ENCODE measurements around the gene PLOD1.
"Not testable (repeated sequence)": the region's sequence is repeated elsewhere in the genome, so short reads cannot be mapped to it uniquely, and the experiment has no call there.

DNA sequence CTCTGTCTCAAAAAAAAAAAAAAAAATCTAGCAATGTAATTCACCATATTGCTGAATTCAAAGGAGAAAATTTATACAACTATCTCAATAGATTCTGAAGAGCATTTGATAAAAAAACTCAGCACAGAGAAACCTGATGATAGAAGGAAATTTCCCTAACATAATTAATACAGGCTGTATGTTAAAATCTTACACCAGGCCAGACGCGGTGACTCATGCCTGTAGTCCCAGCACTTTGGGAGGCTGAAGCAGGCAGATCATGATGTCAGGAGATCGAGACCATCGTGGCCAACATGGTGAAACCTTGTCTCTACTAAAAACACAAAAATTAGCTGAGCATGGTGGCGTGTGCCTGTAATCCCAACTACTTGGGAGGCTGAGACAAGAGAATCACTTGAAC, 30.4 kb upstream of the PLOD1 start:
- TF ChIP-seq CTCF, POLR2A, POLR2AphosphoS5 (IDR thresholded peaks at IDR 0.05): not testable (repeated sequence)
